Left lung (tissue), 10 donors: Measurements from ENCODE around the gene GBE1. TPM values are rescaled to one million over a fixed set of nuclear protein-coding genes. Genes with fewer than 3 reads are reported as not detected.

Source experiments
- ATAC-seq: fragments of 200-7000 bp; cut with Tn5 transposase; one replicate; pipeline ENCODE4 v1.9.1; 2020; ENCODE audit warnings: moderate library complexity
- DNase-seq, 4 donors: peaks; one replicate each; pipeline ENCODE4 v3.0.0-alpha.2; 2013 to 2020
- H3K27ac ChIP-seq, 2 donors: fragments of 200-600 bp; sonication (generic) in 1 of 2; one replicate each; pipeline versions ENCODE4 v1.5.0 to v1.8.0; 2020 to 2021
- H3K27me3 ChIP-seq, 2 donors: fragments of 200-600 bp; sonication (generic) in 1 of 2; one replicate each; pipeline versions ENCODE4 v1.5.0 to v1.8.0; 2020 to 2021
- H3K36me3 ChIP-seq, 2 donors: fragments of 200-600 bp; sonication (generic) in 1 of 2; one replicate each; pipeline versions ENCODE4 v1.5.0 to v1.8.0; 2020 to 2021
- H3K4me1 ChIP-seq, 2 donors: fragments of 200-600 bp; one replicate each; pipeline ENCODE4 v1.8.0; 2021
- H3K4me3 ChIP-seq, 2 donors: fragments of 200-600 bp; sonication (generic) in 1 of 2; one replicate each; pipeline versions ENCODE4 v1.5.0 to v1.8.0; 2020 to 2021; ENCODE audit warnings: mild to moderate bottlenecking in 1 of 2
- H3K9me3 ChIP-seq, 2 donors: fragments of 200-600 bp; sonication (generic) in 1 of 2; one replicate each; pipeline versions ENCODE4 v1.5.0 to v1.8.0; 2020 to 2021
- intact Hi-C, 2 donors: fragments of 100-400 bp; cut with DNase I; formaldehyde crosslinking; loops; one replicate each; pipeline versions ENCODE4 v1.11.2 to v1.14.2; 2022
- polyA plus RNA-seq, 6 donors: library from polyadenylated mRNA; unstranded; fragments of 120-200 nt; gene quantifications; one replicate each; pipeline ENCODE4 v1.2.1, GENCODE V29; 2013; ENCODE audit not compliant: insufficient read length in 6 of 6
- total RNA-seq, 2 donors: library from RNA; stranded (reverse); fragmentation: NEBNext Ultra II Directional; extraction: Animal tissue kit (Norgen Biotek cat#: 25700); gene quantifications; one replicate each; pipeline ENCODE4 v1.2.1, GENCODE V29; 2021
- TF ChIP-seq, protein P1 (sequence below), 2 donors: fragments of 200-600 bp; sonication (generic) in 1 of 2; IDR thresholded peaks; one replicate each; pipeline versions ENCODE4 v1.5.0 to v1.8.0; 2021; ENCODE audit warnings: antibody characterized with exemption in 2 of 2
- donor health status: DM: no; HTN: yes; CAD: no.
- donor health status: DM: no; HTN: no; CAD: no.

GBE1 gene
- total and polyA plus RNA-seq, 8 donors = 13.3 to 53.1 (median 16.3) TPM

DNA sequence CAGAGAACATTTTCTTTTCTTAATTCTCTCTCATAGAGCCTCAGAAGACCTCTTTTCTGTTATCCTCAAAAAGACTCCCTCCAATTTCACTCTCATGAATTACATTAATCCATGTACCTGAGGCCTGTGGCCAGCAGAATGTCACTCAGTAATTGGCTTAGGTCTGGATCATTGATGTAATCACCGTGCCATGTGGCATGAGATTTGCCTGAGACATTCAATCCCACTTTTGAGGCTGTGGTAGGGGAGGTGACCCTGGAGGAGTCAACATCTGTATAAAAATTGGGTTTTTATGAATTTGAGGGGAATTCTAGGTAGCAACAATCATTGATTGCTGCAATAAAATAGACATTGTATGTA, 295.3 kb downstream of the GBE1 start:
- no peak for DNase-seq
- Histone ChIP-seq H3K27ac (no peak overlapping the region), H3K9me3 (no peaks in the 10 kb centered on the region), H3K27me3 (no peaks in the 10 kb centered on the region), H3K4me3 (no peak overlapping the region), H3K4me1 (no peaks in the 10 kb centered on the region), H3K36me3 (no peaks in the 10 kb centered on the region)
- TF ChIP-seq, protein P1, sequence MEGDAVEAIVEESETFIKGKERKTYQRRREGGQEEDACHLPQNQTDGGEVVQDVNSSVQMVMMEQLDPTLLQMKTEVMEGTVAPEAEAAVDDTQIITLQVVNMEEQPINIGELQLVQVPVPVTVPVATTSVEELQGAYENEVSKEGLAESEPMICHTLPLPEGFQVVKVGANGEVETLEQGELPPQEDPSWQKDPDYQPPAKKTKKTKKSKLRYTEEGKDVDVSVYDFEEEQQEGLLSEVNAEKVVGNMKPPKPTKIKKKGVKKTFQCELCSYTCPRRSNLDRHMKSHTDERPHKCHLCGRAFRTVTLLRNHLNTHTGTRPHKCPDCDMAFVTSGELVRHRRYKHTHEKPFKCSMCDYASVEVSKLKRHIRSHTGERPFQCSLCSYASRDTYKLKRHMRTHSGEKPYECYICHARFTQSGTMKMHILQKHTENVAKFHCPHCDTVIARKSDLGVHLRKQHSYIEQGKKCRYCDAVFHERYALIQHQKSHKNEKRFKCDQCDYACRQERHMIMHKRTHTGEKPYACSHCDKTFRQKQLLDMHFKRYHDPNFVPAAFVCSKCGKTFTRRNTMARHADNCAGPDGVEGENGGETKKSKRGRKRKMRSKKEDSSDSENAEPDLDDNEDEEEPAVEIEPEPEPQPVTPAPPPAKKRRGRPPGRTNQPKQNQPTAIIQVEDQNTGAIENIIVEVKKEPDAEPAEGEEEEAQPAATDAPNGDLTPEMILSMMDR (IDR thresholded peaks at IDR 0.05) = no peak
- ATAC-seq = no peak
- intact Hi-C loops = no loop called here

DNA sequence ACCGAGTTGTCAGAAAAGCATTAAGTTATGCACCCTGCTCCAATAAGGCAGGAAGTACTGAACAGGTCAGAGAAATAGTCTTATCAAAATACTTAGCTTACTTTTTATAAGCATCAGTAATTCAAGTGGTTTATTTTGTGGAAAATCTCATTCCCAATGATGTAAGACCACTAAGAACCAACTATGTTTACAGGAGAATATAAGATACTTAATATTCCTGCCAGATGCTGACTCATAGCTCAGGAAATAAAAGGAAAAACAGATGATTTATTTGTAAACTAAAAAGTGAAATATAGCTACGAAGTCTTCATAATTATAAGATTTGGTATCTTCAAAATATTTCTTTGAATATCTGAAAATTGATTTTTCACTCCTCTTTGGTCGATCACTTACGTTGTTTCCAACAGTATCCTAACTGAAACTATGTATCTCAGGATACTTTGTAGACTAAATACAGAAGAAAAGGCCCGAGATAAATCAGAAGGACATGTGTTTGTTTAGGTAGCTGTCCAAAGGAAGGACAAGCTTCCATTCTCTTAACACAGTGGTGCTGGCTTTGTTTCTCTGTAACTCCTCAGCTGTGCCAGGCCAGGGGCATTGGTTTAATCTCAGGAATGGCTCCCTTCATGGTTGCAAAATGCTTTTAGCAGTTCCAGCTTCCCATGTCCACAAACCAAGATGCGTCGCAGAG, 295.8 kb downstream of the GBE1 start:
- Histone ChIP-seq H3K27me3 (no peaks in the 10 kb centered on the region), H3K9me3 (no peaks in the 10 kb centered on the region), H3K4me3 (no peak overlapping the region), H3K36me3 (no peaks in the 10 kb centered on the region), H3K4me1 (no peaks in the 10 kb centered on the region), H3K27ac (no peak overlapping the region)
- DNase-seq (no peak), ATAC-seq (no peak)
- TF ChIP-seq, protein P1 (IDR thresholded peaks at IDR 0.05) = no peak
- intact Hi-C loops = no loop called here

DNA sequence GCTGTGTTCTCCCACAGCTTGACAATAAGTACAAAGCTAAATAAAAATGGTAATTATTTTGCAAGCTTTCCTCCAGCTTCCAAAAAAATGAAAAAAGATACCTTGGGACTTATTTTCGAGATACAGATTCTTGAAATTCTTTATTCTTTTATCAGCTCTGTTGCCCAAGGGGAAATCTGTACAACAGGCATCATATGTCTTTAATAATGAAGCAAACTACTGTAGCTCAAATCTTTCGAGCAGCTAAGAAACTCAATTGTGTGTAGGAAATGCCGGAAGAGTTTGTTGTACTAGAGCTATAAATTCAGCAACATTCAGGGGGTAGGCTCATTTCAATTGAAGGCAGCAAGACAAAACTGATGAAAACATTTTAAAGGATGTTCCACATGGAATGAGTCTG, 297.7 kb downstream of the GBE1 start:
- no peak overlapping the region for H3K4me3 ChIP-seq
- intact Hi-C loops = no loop called here
- no peaks in the 10 kb centered on the region for H3K9me3 ChIP-seq
- no peak for ATAC-seq
- H3K27ac ChIP-seq = no peak overlapping the region
- DNase-seq = no peak
- H3K36me3 ChIP-seq = no peaks in the 10 kb centered on the region
- TF ChIP-seq, protein P1 (IDR thresholded peaks at IDR 0.05) = no peak
- no peaks in the 10 kb centered on the region for H3K4me1 ChIP-seq
- no peaks in the 10 kb centered on the region for H3K27me3 ChIP-seq

DNA sequence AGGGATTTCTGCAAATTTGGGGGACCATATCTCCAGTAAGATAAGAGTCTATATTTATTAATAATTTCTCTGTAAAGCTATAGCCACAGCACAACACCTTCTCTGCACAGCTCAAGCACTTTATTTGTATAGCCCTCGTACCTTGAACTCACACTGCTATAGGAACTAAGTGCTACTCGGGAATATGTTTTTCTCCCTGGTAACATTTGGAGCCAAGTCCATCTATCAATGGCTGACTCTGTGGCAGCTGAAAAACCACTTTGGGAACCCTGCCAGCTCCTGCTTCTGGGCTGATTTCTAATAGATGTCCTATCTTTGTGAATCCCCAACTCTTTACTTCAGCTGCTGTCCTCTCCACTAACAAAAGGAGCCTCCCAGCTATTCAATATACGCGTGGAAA, 298.5 kb downstream of the GBE1 start:
- TF ChIP-seq, protein P1 (IDR thresholded peaks at IDR 0.05) = no peak
- intact Hi-C loops = no loop called here
- Histone ChIP-seq H3K27ac (no peak overlapping the region), H3K36me3 (no peaks in the 10 kb centered on the region), H3K27me3 (no peaks in the 10 kb centered on the region), H3K4me1 (no peaks in the 10 kb centered on the region), H3K9me3 (no peaks in the 10 kb centered on the region), H3K4me3 (no peak overlapping the region)
- DNase-seq (no peak), ATAC-seq (no peak)

DNA sequence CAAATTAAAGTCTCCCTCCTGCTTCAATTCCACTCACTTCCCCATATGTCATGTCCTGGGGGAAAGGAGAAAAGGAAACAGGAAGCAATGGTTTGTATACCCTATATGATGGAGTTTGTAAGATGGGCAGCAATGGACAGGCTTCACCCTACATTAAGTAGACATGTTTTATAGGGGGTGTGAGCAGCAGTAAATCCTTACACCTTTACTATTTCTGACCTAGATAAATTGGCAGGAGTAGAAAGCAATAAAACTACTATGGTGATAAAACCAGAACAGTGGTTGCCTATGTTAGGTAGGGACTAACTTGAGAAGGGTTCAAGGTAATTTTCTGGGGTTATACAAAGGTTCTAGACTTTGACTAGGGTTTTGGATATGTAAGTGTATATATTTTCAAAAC, 301.7 kb downstream of the GBE1 start:
- Histone ChIP-seq H3K36me3 (no peaks in the 10 kb centered on the region), H3K9me3 (no peaks in the 10 kb centered on the region), H3K4me3 (no peak overlapping the region), H3K27ac (no peak overlapping the region), H3K4me1 (no peaks in the 10 kb centered on the region), H3K27me3 (no peaks in the 10 kb centered on the region)
- ATAC-seq (no peak), DNase-seq (no peak)
- intact Hi-C loops = no loop called here
- TF ChIP-seq, protein P1 (IDR thresholded peaks at IDR 0.05) = no peak
